K562 (cell line): ENCODE measurements around the gene DBP. TPM values are rescaled to one million over a fixed set of nuclear protein-coding genes. Genes with fewer than 3 reads are reported as not detected.

ENCODE experiments used
- CBX1 ChIP-seq: sonication (generic); IDR thresholded peaks from 2 replicates; pipeline ENCODE4 v1.6.1; 2016; ENCODE audit warnings: antibody characterized with exemption, low read depth, mild to moderate bottlenecking
- DACH1 ChIP-seq: fragments of 450-650 bp; IDR thresholded peaks from 2 replicates; pipeline ENCODE4 v1.6.1; 2018; ENCODE audit not compliant: partially characterized antibody
- HCFC1 ChIP-seq: IDR thresholded peaks from 2 replicates; pipeline ENCODE4 v1.6.1; 2012; ENCODE audit warnings: low read depth, low read length, improper control_type of control experiment
- HEY1 ChIP-seq: fragments of 250-450 bp; sonication (Bioruptor Pico); IDR thresholded peaks from 2 replicates; pipeline ENCODE4 v1.5.0; 2020; ENCODE audit warnings: mild to moderate bottlenecking, moderate library complexity, borderline replicate concordance
- NFATC3 ChIP-seq: fragments of 450-650 bp; IDR thresholded peaks from 2 replicates; pipeline ENCODE4 v1.6.1; 2017; ENCODE audit warnings: mild to moderate bottlenecking
- PKNOX1 ChIP-seq: fragments of 450-650 bp; IDR thresholded peaks from 2 replicates; pipeline ENCODE4 v1.6.1; 2016
- POLR2G ChIP-seq: fragments of 200-400 bp; formaldehyde crosslinking; IDR thresholded peaks from 2 replicates; pipeline ENCODE4 v1.6.1; 2017; ENCODE audit warnings: low read depth, mild to moderate bottlenecking, antibody characterized with exemption, low read length, moderate library complexity
- RNF2 ChIP-seq: sonication (generic); IDR thresholded peaks from 2 replicates; pipeline ENCODE4 v1.6.1; 2016
- THAP7 ChIP-seq: fragments of 250-450 bp; sonication (Bioruptor Pico); IDR thresholded peaks from 2 replicates; pipeline ENCODE4 v1.5.0; 2021
- YY1 ChIP-seq, 3 experiments: IDR thresholded peaks; 2 replicates each; pipeline ENCODE4 v1.6.1; 2011; ENCODE audit warnings: low read length in 2 of 3, mild to moderate bottlenecking in 2 of 3, moderate library complexity in 2 of 3, borderline replicate concordance in 1 of 3, control low read depth in 1 of 3, low read depth in 1 of 3; ENCODE audit not compliant: insufficient read depth in 3 of 3, insufficient replicate concordance in 2 of 3, control insufficient read depth in 1 of 3, insufficient read length in 1 of 3; ENCODE audit errors: extremely low read depth in 1 of 3
- ZBTB26 ChIP-seq: fragments of 450-650 bp; formaldehyde crosslinking; IDR thresholded peaks from 2 replicates; pipeline ENCODE4 v1.4.0; 2022; ENCODE audit warnings: missing genetic modification characterization
- ZC3H8 ChIP-seq: fragments of 450-650 bp; IDR thresholded peaks from 2 replicates; pipeline ENCODE4 v1.6.1; 2017
- ZNF274 ChIP-seq: IDR thresholded peaks from 2 replicates; pipeline ENCODE4 v1.6.1; 2011; ENCODE audit warnings: low read depth, mild to moderate bottlenecking, low read length, moderate library complexity, borderline replicate concordance
- ZNF408 ChIP-seq: fragments of 250-450 bp; sonication (Bioruptor Pico); IDR thresholded peaks from 2 replicates; pipeline ENCODE4 v1.4.0; 2020; ENCODE audit warnings: low read depth, mild to moderate bottlenecking, moderate library complexity
- ZNF583 ChIP-seq: fragments of 250-450 bp; sonication (Bioruptor Pico); IDR thresholded peaks from 2 replicates; pipeline ENCODE4 v1.4.0; 2020
- ZNF586 ChIP-seq: fragments of 450-650 bp; formaldehyde crosslinking; conservative IDR thresholded peaks from 2 replicates; pipeline ENCODE4 v1.4.0; 2020; ENCODE audit warnings: mild to moderate bottlenecking, moderate library complexity
- ZNF699 ChIP-seq: fragments of 250-450 bp; sonication (Bioruptor Pico); IDR thresholded peaks from 2 replicates; pipeline ENCODE4 v1.8.0; 2021; ENCODE audit warnings: mild to moderate bottlenecking, moderate library complexity; ENCODE audit not compliant: insufficient replicate concordance
- polyA plus RNA-seq, 8 experiments: library from polyadenylated mRNA; depleted of rRNA in 4 of 8; stranded (reverse) in 5 of 8; unstranded in 3 of 8; fragments of >200 nt; fragmentation: Nextera tagmentation in 2 of 8; fragmentation: Illumina TruSeq in 1 of 8; extraction: Ambion mirVana in 2 of 8; extraction: Trizol in 1 of 8; gene quantifications; 2 replicates each; pipeline versions ENCODE4 v1.2.1 to v1.2.3, GENCODE V29; 2011 to 2014; ENCODE audit warnings: inconsistent platforms in 1 of 8, missing spikeins in 1 of 8
- total RNA-seq, 7 experiments: library from RNA; depleted of rRNA in 6 of 7; stranded (reverse); fragments of >200 nt in 6 of 7; fragmentation: Illumina TruSeq in 2 of 7; extraction: Trizol in 2 of 7; gene quantifications; 2 replicates each; pipeline versions ENCODE4 v1.2.1 to v1.2.3, GENCODE V29; 2011 to 2021; ENCODE audit warnings: low replicate concordance in 1 of 7
- TF ChIP-seq, protein P1 (sequence below): fragments of 450-650 bp; IDR thresholded peaks from 2 replicates; pipeline ENCODE4 v1.6.1; 2018; ENCODE audit not compliant: partially characterized antibody

The DBP gene
- total and polyA plus RNA-seq, 9 of the 15 experiments (the other 6 are each of a cell fraction or from before 2014, with no cell fraction given) = 0.25 to 5.5 (median 1.8) TPM

- TF ChIP-seq ZBTB26 (CRISPR knock-in tag) (0 out of 2 replicates have a peak, but pooled peaks have one; percentile 15), DACH1 (no peak), POLR2G (peak; percentile 74), YY1 (IDR thresholded peaks at IDR 0.05; ENCODE audit: borderline replicate concordance in 1 of 3, control insufficient read depth in 1 of 3, extremely low read depth in 1 of 3, insufficient read depth in 3 of 3, insufficient read length in 1 of 3, insufficient replicate concordance in 2 of 3, low read depth in 1 of 3, low read length in 2 of 3) (peak in 2 of 3 experiments; percentile 9 to 75), HEY1 (CRISPR knock-in tag) (no peak), ZNF408 (CRISPR knock-in tag) (no peak), RNF2 (no peak), ZNF699 (CRISPR knock-in tag) (no peak), PKNOX1 (no peak), CBX1 (no peak; the same call in 1 of the 2 replicates), ZNF586 (CRISPR knock-in tag) (peak; percentile 81; the same call in 1 of the 2 replicates), NFATC3 (no peak), THAP7 (CRISPR knock-in tag) (no peak), ZNF583 (CRISPR knock-in tag) (no peak), ZNF274 (no peak), ZC3H8 (no peak), HCFC1 (no peak)
- TF ChIP-seq, protein P1, sequence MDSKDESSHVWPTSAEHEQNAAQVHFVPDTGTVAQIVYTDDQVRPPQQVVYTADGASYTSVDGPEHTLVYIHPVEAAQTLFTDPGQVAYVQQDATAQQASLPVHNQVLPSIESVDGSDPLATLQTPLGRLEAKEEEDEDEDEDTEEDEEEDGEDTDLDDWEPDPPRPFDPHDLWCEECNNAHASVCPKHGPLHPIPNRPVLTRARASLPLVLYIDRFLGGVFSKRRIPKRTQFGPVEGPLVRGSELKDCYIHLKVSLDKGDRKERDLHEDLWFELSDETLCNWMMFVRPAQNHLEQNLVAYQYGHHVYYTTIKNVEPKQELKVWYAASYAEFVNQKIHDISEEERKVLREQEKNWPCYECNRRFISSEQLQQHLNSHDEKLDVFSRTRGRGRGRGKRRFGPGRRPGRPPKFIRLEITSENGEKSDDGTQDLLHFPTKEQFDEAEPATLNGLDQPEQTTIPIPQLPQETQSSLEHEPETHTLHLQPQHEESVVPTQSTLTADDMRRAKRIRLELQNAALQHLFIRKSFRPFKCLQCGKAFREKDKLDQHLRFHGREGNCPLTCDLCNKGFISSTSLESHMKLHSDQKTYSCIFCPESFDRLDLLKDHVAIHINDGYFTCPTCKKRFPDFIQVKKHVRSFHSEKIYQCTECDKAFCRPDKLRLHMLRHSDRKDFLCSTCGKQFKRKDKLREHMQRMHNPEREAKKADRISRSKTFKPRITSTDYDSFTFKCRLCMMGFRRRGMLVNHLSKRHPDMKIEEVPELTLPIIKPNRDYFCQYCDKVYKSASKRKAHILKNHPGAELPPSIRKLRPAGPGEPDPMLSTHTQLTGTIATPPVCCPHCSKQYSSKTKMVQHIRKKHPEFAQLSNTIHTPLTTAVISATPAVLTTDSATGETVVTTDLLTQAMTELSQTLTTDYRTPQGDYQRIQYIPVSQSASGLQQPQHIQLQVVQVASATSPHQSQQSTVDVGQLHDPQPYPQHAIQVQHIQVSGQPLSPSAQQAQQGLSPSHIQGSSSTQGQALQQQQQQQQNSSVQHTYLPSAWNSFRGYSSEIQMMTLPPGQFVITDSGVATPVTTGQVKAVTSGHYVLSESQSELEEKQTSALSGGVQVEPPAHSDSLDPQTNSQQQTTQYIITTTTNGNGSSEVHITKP = no peak
These were observed 22.5 kb downstream of the DBP start, which contains the start of gene FAM83E (continued) for GRCh38 chr19:48614436-48615230.
